Tibial nerve (tissue), 3 donors: ENCODE data around the gene LILRA5.

ENCODE experiments used
- CTCF ChIP-seq, 5 experiments: fragments of 200-600 bp in 3 of 5; fragments of 450-650 bp in 2 of 5; sonication (generic) in 3 of 5; IDR thresholded peaks; one replicate each; pipeline ENCODE4 v1.5.1; 2016 to 2019; ENCODE audit warnings: antibody characterized with exemption in 5 of 5, mild to moderate bottlenecking in 3 of 5, moderate library complexity in 2 of 5
- POLR2A ChIP-seq, 2 donors: fragments of 450-650 bp; IDR thresholded peaks; one replicate each; pipeline ENCODE4 v1.6.1; 2017; ENCODE audit warnings: antibody characterized with exemption in 2 of 2, mild to moderate bottlenecking in 2 of 2, moderate library complexity in 2 of 2

GRCh38 chr19:54299515-54299914 is 13.5 kb downstream of the LILRA5 start:
- no peak for TF ChIP-seq CTCF (IDR thresholded peaks at IDR 0.05)
- TF ChIP-seq POLR2A (IDR thresholded peaks at IDR 0.05) = no peak
